K562 (cell line): ENCODE data around the gene EFCAB8. TPM values are rescaled to one million over a fixed set of nuclear protein-coding genes. Genes with fewer than 3 reads are reported as not detected.

Experiments
- ATAC-seq: fragments of 200-7000 bp; cut with Tn5 transposase; 3 replicates; pipeline ENCODE4 v1.9.1; 2020; ENCODE audit warnings: moderate library complexity
- BruUV-seq: library from RNA; stranded (reverse); fragments of 400-500 nt; replicated peaks from 2 replicates; lab custom pipeline; 2021; lab: Mats Ljungman, UMichigan
- CTCF ChIA-PET: fragments of 300-600 bp; formaldehyde crosslinking; extraction: SDS; loops from one replicate; lab custom pipeline; 2021; ENCODE audit warnings: low intra/inter-chr PET ratio; lab: Yijun Ruan, JAX
- POLR2A ChIA-PET: fragments of 300-600, 350-650 bp; sonication (Branson Sonifier 250); formaldehyde crosslinking; extraction: SDS; loops from one replicate; lab custom pipeline; 2021; ENCODE audit warnings: antibody characterized with exemption, inconsistent platforms; lab: Yijun Ruan, JAX
- DNase-seq, 4 experiments: peaks; one replicate each; pipeline versions ENCODE4 v3.0.0 to v3.0.0-alpha.2; 2011 to 2018; ENCODE audit warnings: low spot score in 3 of 4, mixed read lengths in 3 of 4; ENCODE audit errors: extremely low read depth in 1 of 4
- FAIRE-seq: peaks from 2 replicates; lab custom pipeline; 2011; peaks lifted over from hg19 to GRCh38; lab: Jason Lieb, UNC
- H2AFZ ChIP-seq: 2 replicates; pipeline ENCODE4 v1.6.0; 2011; ENCODE audit warnings: low read depth, low read length, control low read depth, inconsistent platforms
- H3K27ac ChIP-seq: fragments of 200-600 bp; 3 replicates; pipeline ENCODE4 v1.8.0; 2011; ENCODE audit warnings: low read depth, mild to moderate bottlenecking, control low read depth, inconsistent platforms, low read length, moderate library complexity, mixed read lengths; ENCODE audit errors: extremely low read depth
- H3K27me3 ChIP-seq, 2 experiments: fragments of 300-600 bp in 1 of 2; 2 replicates in 1 of 2; 3 replicates in 1 of 2; pipeline versions ENCODE4 v1.6.0 to v1.8.0; 2011; ENCODE audit warnings: inconsistent platforms in 2 of 2, low read length in 2 of 2, mild to moderate bottlenecking in 1 of 2, mixed read lengths in 1 of 2, moderate library complexity in 1 of 2; ENCODE audit not compliant: control insufficient read depth in 2 of 2, insufficient read depth in 2 of 2
- H3K36me3 ChIP-seq: fragments of 300-600 bp; 3 replicates; pipeline ENCODE4 v1.8.0; 2011; ENCODE audit warnings: mild to moderate bottlenecking, low read length, inconsistent platforms; ENCODE audit not compliant: control insufficient read depth, insufficient read depth
- H3K4me1 ChIP-seq, 2 experiments: fragments of 200-600 bp in 1 of 2; replicated peaks in 1 of 2; 2 replicates in 1 of 2; 3 replicates in 1 of 2; pipeline versions ENCODE4 v1.5.1 to v1.8.0; 2011; ENCODE audit warnings: inconsistent platforms in 2 of 2, low read length in 2 of 2, mild to moderate bottlenecking in 1 of 2, mixed read lengths in 1 of 2, moderate library complexity in 1 of 2; ENCODE audit not compliant: control insufficient read depth in 2 of 2, insufficient read depth in 2 of 2
- H3K4me2 ChIP-seq: 2 replicates; pipeline ENCODE4 v1.6.1; 2011; ENCODE audit warnings: low read length, control low read depth, inconsistent platforms, mixed read lengths; ENCODE audit not compliant: insufficient read depth
- H3K4me3 ChIP-seq: fragments of 200-600 bp; sonication (generic), shearing (Covaris generic); 2 replicates; pipeline ENCODE4 v1.5.1; 2016; ENCODE audit warnings: control low read depth, inconsistent platforms
- H3K79me2 ChIP-seq: fragments of 200-600 bp; 3 replicates; pipeline ENCODE4 v1.8.0; 2011; ENCODE audit warnings: low read length, inconsistent platforms; ENCODE audit not compliant: control insufficient read depth, insufficient read depth
- H3K9ac ChIP-seq, 2 experiments: 2 replicates each; pipeline versions ENCODE4 v1.6.0 to v1.6.1; 2011; ENCODE audit warnings: low read depth in 2 of 2, low read length in 2 of 2, control low read depth in 1 of 2, inconsistent platforms in 1 of 2, mild to moderate bottlenecking in 1 of 2, mixed read lengths in 1 of 2; ENCODE audit not compliant: insufficient read depth in 1 of 2
- H3K9me1 ChIP-seq: one replicate; pipeline ENCODE4 v1.6.0; 2011; ENCODE audit warnings: inconsistent platforms, mild to moderate bottlenecking, low read length, moderate library complexity; ENCODE audit not compliant: control insufficient read depth, insufficient read depth
- H3K9me3 ChIP-seq: replicated peaks from 2 replicates; pipeline ENCODE4 v1.5.1; 2011; ENCODE audit warnings: low read depth, low read length, inconsistent platforms; ENCODE audit not compliant: control insufficient read depth, insufficient read depth
- H4K20me1 ChIP-seq: replicated peaks from 2 replicates; pipeline ENCODE4 v1.6.1; 2011; ENCODE audit warnings: low read length, inconsistent platforms, mixed read lengths; ENCODE audit not compliant: control insufficient read depth, insufficient read depth
- CBX2 ChIP-seq: fragments of 200-600 bp; sonication (generic); IDR thresholded peaks from one replicate; pipeline ENCODE4 v1.6.1; 2012; ENCODE audit warnings: mild to moderate bottlenecking, low read length, inconsistent platforms; ENCODE audit not compliant: insufficient read depth, poor library complexity, severe bottlenecking
- ETV5 ChIP-seq: sonication (generic); formaldehyde crosslinking; IDR thresholded peaks from 2 replicates; pipeline ENCODE4 v1.4.0; 2020; ENCODE audit warnings: low read depth, mild to moderate bottlenecking, missing genetic modification reagents
- EWSR1 ChIP-seq: fragments of 450-650 bp; IDR thresholded peaks from 2 replicates; pipeline ENCODE4 v1.6.1; 2018; ENCODE audit warnings: borderline replicate concordance, mild to moderate bottlenecking, low read depth, moderate library complexity; ENCODE audit not compliant: partially characterized antibody
- POLR2A ChIP-seq: fragments of 450-650 bp; conservative IDR thresholded peaks from 2 replicates; pipeline ENCODE4 v1.6.1; 2016
- RBM25 ChIP-seq: fragments of 200-400 bp; formaldehyde crosslinking; IDR thresholded peaks from 2 replicates; pipeline ENCODE4 v1.6.1; 2018; ENCODE audit warnings: low read length, low read depth, moderate library complexity; ENCODE audit not compliant: severe bottlenecking
- SMAD4 ChIP-seq: fragments of 250-450 bp; sonication (Bioruptor Pico); conservative IDR thresholded peaks from 2 replicates; pipeline ENCODE4 v1.8.0; 2021; ENCODE audit warnings: inconsistent platforms, mild to moderate bottlenecking, moderate library complexity
- SMARCC2 ChIP-seq: fragments of 450-650 bp; IDR thresholded peaks from 2 replicates; pipeline ENCODE4 v1.6.1; 2017; ENCODE audit warnings: antibody characterized with exemption, moderate library complexity, mild to moderate bottlenecking, low read depth
- WGBS: fragments of 100-300 bp; shearing (Covaris generic); methylation state at CpG from one replicate; pipeline ENCODE4 v1.1.6; 2016; ENCODE audit warnings: low coverage, mixed read lengths; ENCODE audit not compliant: insufficient coverage; ENCODE audit errors: missing lambda C conversion rate; 5-methylcytosine and 5-hydroxymethylcytosine counted together
- in situ Hi-C: fragments of 300-500 bp; cut with MboI; formaldehyde crosslinking; loops from 4 replicates; pipeline ENCODE4 v1.15.0; 2018; ENCODE audit warnings: inconsistent platforms, mixed read lengths
- intact Hi-C: fragments of 100-400 bp; cut with micrococcal nuclease; formaldehyde crosslinking; loops from 2 replicates; pipeline ENCODE4 v1.14.2; 2022
- polyA plus RNA-seq, 8 experiments: library from polyadenylated mRNA; depleted of rRNA in 4 of 8; stranded (reverse) in 5 of 8; unstranded in 3 of 8; fragments of >200 nt; fragmentation: Nextera tagmentation in 2 of 8; fragmentation: Illumina TruSeq in 1 of 8; extraction: Ambion mirVana in 2 of 8; extraction: Trizol in 1 of 8; gene quantifications; 2 replicates each; pipeline versions ENCODE4 v1.2.1 to v1.2.3, GENCODE V29; 2011 to 2014; ENCODE audit warnings: inconsistent platforms in 1 of 8, missing spikeins in 1 of 8
- total RNA-seq, 7 experiments: library from RNA; depleted of rRNA in 6 of 7; stranded (reverse); fragments of >200 nt in 6 of 7; fragmentation: Illumina TruSeq in 2 of 7; extraction: Trizol in 2 of 7; gene quantifications; 2 replicates each; pipeline versions ENCODE4 v1.2.1 to v1.2.3, GENCODE V29; 2011 to 2021; ENCODE audit warnings: low replicate concordance in 1 of 7
- TF ChIP-seq, protein P1 (sequence below): fragments of 450-650 bp; IDR thresholded peaks from 2 replicates; pipeline ENCODE4 v1.7.1; 2018; ENCODE audit warnings: mild to moderate bottlenecking, low read depth; ENCODE audit not compliant: partially characterized antibody
- TF ChIP-seq, protein P2 (sequence below), 2 experiments: fragments of 450-650 bp in 1 of 2; sonication (generic) in 1 of 2; formaldehyde crosslinking; conservative IDR thresholded peaks; 2 replicates each; pipeline versions ENCODE4 v1.4.0 to v1.8.1; 2020 to 2022; ENCODE audit warnings: mild to moderate bottlenecking in 1 of 2, missing genetic modification reagents in 1 of 2
- TF ChIP-seq, protein P3 (sequence below): fragments of 450-650 bp; formaldehyde crosslinking; IDR thresholded peaks from 2 replicates; pipeline ENCODE4 v1.4.0; 2020; ENCODE audit warnings: mild to moderate bottlenecking, moderate library complexity

Gene EFCAB8
- total and polyA plus RNA-seq, 9 of the 15 experiments (the other 6 are each of a cell fraction or from before 2014, with no cell fraction given): 0.03 to 0.18 (median 0.11) TPM; not detected in 6

DNA sequence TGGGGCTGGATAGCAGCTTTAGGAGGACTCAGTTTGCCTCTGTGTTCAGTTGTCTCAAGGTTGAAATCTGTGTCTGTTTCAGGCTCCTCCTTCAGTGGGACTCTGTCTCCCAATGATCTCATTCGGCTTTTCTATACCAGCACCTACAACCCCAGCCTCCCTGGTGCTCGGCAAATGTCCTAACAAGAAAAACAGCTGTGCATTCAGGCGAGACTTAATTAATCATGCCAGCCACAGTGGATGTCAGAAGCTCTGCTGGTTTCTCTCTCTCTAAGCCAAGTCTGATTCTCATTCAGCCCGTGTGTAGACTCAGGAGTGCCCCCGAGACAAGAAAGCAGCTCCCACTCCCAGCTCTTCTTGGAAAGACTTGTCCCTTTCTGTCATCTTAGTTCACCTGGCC, 98.7 kb downstream of the EFCAB8 start:
- in situ Hi-C loops: no loop called here

More for the DNA sequence above, 98.7 kb downstream of the EFCAB8 start:
- POLR2A ChIA-PET: interaction anchor here (0.6 to 0.8 kb wide), 2 partner anchors 38 to 160 kb away, joined by 3 read pairs; no protein-coding TSS in a partner anchor
- DNase-seq (no peak), ATAC-seq (no peak), FAIRE-seq (no peak)
- no peak overlapping the region for H2AFZ ChIP-seq
- CTCF ChIA-PET: no interaction called here
- H3K4me3 ChIP-seq: no peak overlapping the region
- H3K4me2 ChIP-seq: no peak overlapping the region
- no peaks in the 10 kb centered on the region for H3K9me1 ChIP-seq
- peaks cover 4 to 18% of the 10 kb centered on the region in 2 experiments; a peak in 4 of 5 replicates for H3K27me3 ChIP-seq
- no peaks in the 10 kb centered on the region for H3K36me3 ChIP-seq
- WGBS: 0% methylated on average over 5 of the region's 5 CpGs
- no peaks in the 10 kb centered on the region for H3K79me2 ChIP-seq
- no peaks in the 10 kb centered on the region; the same call in 1 of the 2 replicates for H3K9me3 ChIP-seq
- H3K27ac ChIP-seq: no peak overlapping the region
- H4K20me1 ChIP-seq: peaks cover 7% of the 10 kb centered on the region; the same call in 1 of the 2 replicates
- TF ChIP-seq, protein P1, sequence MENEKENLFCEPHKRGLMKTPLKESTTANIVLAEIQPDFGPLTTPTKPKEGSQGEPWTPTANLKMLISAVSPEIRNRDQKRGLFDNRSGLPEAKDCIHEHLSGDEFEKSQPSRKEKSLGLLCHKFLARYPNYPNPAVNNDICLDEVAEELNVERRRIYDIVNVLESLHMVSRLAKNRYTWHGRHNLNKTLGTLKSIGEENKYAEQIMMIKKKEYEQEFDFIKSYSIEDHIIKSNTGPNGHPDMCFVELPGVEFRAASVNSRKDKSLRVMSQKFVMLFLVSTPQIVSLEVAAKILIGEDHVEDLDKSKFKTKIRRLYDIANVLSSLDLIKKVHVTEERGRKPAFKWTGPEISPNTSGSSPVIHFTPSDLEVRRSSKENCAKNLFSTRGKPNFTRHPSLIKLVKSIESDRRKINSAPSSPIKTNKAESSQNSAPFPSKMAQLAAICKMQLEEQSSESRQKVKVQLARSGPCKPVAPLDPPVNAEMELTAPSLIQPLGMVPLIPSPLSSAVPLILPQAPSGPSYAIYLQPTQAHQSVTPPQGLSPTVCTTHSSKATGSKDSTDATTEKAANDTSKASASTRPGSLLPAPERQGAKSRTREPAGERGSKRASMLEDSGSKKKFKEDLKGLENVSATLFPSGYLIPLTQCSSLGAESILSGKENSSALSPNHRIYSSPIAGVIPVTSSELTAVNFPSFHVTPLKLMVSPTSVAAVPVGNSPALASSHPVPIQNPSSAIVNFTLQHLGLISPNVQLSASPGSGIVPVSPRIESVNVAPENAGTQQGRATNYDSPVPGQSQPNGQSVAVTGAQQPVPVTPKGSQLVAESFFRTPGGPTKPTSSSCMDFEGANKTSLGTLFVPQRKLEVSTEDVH: no peak
- TF ChIP-seq ETV5 (CRISPR knock-in tag) (no peak), POLR2A (no peak), RBM25 (no peak), CBX2 (no peak), EWSR1 (no peak), SMAD4 (CRISPR knock-in tag) (no peak), SMARCC2 (no peak)
- TF ChIP-seq, protein P2, sequence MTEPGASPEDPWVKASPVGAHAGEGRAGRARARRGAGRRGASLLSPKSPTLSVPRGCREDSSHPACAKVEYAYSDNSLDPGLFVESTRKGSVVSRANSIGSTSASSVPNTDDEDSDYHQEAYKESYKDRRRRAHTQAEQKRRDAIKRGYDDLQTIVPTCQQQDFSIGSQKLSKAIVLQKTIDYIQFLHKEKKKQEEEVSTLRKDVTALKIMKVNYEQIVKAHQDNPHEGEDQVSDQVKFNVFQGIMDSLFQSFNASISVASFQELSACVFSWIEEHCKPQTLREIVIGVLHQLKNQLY (CRISPR knock-in tag; conservative IDR thresholded peaks at IDR 0.05): no peak
- TF ChIP-seq, protein P3, sequence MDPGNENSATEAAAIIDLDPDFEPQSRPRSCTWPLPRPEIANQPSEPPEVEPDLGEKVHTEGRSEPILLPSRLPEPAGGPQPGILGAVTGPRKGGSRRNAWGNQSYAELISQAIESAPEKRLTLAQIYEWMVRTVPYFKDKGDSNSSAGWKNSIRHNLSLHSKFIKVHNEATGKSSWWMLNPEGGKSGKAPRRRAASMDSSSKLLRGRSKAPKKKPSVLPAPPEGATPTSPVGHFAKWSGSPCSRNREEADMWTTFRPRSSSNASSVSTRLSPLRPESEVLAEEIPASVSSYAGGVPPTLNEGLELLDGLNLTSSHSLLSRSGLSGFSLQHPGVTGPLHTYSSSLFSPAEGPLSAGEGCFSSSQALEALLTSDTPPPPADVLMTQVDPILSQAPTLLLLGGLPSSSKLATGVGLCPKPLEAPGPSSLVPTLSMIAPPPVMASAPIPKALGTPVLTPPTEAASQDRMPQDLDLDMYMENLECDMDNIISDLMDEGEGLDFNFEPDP (CRISPR knock-in tag): no peak
- H3K4me1 ChIP-seq: peaks cover 0 to 7% of the 10 kb centered on the region in 2 experiments; a peak in 1 of 5 replicates
- BruUV-seq: no TSS peak
- H3K9ac ChIP-seq: no peak overlapping the region
- intact Hi-C loops: no loop called here
